Breast epithelium (tissue), 3 donors: Measurements from ENCODE around the gene CTSC.

Experiments
- POLR2A ChIP-seq: fragments of 450-650 bp; IDR thresholded peaks from one replicate; pipeline ENCODE4 v1.6.1; 2016; ENCODE audit warnings: antibody characterized with exemption, mild to moderate bottlenecking, moderate library complexity
- TF ChIP-seq, protein P1 (sequence below), 3 donors: fragments of 450-650 bp; IDR thresholded peaks; one replicate each; pipeline ENCODE4 v1.5.1; 2016 to 2017; ENCODE audit warnings: antibody characterized with exemption in 3 of 3, mild to moderate bottlenecking in 3 of 3, moderate library complexity in 3 of 3

DNA sequence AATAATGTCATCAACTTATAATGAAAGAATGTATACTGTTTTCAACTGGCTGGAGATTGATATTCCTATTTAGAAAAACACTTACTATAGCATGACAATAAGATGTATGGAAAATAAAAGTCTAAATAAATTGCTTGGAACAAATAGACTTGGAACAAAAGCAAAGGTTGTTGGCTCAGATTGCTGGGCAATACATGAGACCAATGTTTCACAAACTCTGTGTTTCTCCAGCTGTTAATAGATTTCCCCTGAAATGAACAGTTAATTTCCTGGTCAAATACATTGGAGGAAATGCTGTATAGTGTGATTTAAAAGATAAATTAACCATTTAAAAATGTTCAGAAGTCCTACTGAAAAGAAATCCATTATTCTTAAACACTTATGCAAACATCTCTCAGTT is 40.1 kb upstream of the CTSC start:
- TF ChIP-seq POLR2A, result no peak
- TF ChIP-seq, protein P1, sequence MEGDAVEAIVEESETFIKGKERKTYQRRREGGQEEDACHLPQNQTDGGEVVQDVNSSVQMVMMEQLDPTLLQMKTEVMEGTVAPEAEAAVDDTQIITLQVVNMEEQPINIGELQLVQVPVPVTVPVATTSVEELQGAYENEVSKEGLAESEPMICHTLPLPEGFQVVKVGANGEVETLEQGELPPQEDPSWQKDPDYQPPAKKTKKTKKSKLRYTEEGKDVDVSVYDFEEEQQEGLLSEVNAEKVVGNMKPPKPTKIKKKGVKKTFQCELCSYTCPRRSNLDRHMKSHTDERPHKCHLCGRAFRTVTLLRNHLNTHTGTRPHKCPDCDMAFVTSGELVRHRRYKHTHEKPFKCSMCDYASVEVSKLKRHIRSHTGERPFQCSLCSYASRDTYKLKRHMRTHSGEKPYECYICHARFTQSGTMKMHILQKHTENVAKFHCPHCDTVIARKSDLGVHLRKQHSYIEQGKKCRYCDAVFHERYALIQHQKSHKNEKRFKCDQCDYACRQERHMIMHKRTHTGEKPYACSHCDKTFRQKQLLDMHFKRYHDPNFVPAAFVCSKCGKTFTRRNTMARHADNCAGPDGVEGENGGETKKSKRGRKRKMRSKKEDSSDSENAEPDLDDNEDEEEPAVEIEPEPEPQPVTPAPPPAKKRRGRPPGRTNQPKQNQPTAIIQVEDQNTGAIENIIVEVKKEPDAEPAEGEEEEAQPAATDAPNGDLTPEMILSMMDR (IDR thresholded peaks at IDR 0.05), result no peak
